ENCODE data around the gene RBMXL2.

DNA sequence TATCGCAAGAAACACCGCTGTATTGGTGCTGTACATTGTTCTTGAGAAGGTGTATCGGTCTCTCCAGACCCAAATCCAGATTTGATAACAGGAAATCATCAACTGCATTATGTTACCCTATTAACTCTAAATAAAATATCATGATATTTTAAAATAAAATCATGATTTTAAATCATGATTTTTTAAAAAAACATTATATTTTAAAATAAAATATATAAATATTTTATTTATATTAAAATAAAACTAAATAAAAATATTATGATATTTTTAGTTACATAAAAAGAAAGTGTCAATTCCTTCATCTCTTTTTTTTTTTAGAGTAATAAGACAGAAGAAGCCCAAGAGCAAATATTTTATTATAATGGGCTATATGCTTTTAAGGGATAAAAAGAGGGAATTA, 27.6 kb downstream of the RBMXL2 start:
- TF ChIP-seq, protein P1, sequence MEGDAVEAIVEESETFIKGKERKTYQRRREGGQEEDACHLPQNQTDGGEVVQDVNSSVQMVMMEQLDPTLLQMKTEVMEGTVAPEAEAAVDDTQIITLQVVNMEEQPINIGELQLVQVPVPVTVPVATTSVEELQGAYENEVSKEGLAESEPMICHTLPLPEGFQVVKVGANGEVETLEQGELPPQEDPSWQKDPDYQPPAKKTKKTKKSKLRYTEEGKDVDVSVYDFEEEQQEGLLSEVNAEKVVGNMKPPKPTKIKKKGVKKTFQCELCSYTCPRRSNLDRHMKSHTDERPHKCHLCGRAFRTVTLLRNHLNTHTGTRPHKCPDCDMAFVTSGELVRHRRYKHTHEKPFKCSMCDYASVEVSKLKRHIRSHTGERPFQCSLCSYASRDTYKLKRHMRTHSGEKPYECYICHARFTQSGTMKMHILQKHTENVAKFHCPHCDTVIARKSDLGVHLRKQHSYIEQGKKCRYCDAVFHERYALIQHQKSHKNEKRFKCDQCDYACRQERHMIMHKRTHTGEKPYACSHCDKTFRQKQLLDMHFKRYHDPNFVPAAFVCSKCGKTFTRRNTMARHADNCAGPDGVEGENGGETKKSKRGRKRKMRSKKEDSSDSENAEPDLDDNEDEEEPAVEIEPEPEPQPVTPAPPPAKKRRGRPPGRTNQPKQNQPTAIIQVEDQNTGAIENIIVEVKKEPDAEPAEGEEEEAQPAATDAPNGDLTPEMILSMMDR (IDR thresholded peaks at IDR 0.05): no peak
- TF ChIP-seq POLR2AphosphoS5 (IDR thresholded peaks at IDR 0.05): no peak
- no peak for TF ChIP-seq EP300 (IDR thresholded peaks at IDR 0.05)

Data from gastroesophageal sphincter (tissue), 3 donors.